Hindlimb muscle (tissue), 1 donor: Measurements from ENCODE around the gene SELPLG. TPM values are rescaled to one million over a fixed set of nuclear protein-coding genes. Genes with fewer than 3 reads are reported as not detected.
"Not testable (repeated sequence)": the region's sequence is repeated elsewhere in the genome, so short reads cannot be mapped to it uniquely, and the experiment has no call there.

Experiments used
- DNase-seq: peaks from one replicate; pipeline ENCODE4 v3.0.0-alpha.2; 2013
- polyA plus RNA-seq: library from polyadenylated mRNA; unstranded; fragments of 120-200 nt; gene quantifications from one replicate; pipeline ENCODE4 v1.2.1, GENCODE V29; 2013; ENCODE audit not compliant: insufficient read length

The SELPLG gene
- polyA plus RNA-seq, 1 donor, result 5.2 TPM

DNA sequence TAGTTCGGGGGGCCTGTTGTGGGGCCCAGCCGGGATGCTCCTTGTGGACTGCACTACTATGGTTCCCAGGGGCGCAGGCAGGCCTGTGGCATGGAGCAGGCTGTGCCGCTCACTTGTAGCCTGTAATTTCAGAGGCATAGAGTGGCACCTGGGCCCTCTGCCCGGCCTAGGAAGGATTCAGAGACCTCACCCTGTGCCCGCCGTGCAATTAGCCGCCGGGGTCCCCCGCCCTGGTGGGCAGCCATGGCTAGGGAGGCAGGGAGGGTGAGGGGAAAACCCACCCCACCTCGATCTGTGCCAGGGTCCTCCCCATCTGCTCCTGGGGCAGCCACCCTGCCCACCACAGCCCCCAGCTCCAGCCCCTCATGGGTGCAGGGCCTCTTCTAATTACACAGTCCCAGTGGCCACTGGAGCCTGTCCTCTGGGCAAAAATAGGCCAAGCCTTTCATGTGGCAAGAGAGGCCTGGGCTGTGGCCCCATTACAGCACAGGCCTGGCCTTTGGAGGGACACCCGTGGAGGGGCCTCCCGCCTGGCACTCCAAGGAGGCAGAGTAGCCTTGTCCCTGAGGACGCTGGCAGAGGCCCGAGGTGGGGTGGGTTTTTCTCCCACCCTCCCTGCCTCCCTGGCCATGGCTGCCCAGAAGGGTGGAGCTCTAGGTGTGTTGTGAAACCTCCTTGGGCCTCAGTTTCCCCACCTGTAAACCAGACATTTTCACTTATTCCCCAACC lies 30.6 kb downstream of the SELPLG start:
- no peak for DNase-seq

DNA sequence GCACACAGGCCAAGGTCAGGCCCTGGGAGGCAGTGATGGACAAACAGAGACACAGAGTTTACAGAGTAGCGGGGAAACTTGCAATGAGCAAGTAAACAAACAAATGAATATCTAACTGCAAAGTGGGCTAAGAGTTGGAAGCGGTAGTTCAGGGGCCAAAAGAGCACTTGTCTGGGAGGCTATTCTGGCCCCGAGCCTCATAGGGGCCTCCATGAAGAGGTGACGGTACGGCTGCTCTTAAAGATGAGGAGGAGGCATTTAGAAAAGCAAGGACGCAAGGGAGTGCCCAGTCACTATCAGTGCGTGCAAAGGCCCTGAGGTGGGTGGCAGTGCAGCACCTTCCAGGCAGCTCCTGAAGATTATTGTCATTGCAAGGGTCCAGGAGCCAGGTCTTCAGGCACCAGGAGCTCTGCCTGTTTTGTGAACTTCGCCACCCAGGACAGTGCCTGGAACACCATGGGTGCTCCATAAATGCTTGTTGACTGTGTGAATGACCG lies 31.4 kb downstream of the SELPLG start:
- no peak for DNase-seq

- no peak for DNase-seq
These were observed 33.0 kb downstream of the SELPLG start for GRCh38 chr12:108600702-108601007.

GRCh38 chr12:108599948-108600701 lies 33.6 kb downstream of the SELPLG start:
- no peak for DNase-seq

DNA sequence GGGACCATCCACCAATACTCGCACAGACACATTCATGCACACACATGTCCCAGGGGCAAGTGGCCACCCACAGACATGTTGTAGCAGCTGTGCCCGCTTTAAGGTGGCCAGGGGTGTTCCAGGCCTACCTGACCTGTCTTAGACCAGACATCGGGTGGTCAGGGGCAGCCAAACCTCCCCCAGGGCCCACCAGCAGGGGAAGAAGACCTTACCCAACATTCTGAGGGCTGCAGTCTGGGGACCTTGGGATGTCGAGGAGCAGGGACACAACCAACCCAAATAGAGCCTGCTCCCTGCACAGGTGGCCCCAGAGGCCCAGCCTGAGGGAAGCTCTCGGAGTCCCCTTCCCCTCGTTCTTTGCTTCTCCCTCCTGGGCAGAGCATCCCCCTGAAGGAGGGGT lies 34.2 kb downstream of the SELPLG start:
- no peak for DNase-seq

DNA sequence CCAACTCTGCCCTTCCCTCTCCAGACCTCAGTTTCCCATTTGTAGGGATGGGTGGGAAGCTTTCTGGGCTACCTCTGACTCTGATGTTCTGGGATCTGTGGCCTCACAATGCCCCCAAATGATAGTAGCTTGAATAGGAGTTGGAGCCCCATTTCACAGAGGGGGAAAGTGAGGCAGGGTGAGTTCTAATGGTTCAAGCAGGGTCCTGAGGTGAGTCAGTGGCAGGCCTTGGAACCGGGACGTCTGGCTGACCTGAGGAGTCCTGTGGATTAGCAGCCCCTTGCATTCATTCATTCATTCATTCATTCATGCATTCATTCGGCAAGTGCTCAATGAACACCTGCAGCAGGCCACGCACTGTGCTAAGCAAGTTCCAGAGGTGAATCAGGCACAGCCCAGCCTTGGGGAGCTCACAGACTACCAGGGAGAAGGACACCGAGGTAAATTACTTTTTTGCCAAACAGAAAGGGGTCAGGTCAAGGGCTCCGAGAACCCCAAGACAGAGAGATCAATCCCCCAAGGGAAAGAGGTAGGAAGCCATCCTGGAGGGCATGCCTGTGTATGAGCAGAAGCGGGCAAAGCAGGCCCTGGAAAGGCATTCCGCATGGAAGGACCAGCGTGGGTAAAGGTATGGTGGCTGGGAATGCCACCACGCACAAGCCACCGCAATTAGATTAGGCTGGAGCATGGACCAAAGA lies 35.0 kb downstream of the SELPLG start:
- no peak for DNase-seq

DNA sequence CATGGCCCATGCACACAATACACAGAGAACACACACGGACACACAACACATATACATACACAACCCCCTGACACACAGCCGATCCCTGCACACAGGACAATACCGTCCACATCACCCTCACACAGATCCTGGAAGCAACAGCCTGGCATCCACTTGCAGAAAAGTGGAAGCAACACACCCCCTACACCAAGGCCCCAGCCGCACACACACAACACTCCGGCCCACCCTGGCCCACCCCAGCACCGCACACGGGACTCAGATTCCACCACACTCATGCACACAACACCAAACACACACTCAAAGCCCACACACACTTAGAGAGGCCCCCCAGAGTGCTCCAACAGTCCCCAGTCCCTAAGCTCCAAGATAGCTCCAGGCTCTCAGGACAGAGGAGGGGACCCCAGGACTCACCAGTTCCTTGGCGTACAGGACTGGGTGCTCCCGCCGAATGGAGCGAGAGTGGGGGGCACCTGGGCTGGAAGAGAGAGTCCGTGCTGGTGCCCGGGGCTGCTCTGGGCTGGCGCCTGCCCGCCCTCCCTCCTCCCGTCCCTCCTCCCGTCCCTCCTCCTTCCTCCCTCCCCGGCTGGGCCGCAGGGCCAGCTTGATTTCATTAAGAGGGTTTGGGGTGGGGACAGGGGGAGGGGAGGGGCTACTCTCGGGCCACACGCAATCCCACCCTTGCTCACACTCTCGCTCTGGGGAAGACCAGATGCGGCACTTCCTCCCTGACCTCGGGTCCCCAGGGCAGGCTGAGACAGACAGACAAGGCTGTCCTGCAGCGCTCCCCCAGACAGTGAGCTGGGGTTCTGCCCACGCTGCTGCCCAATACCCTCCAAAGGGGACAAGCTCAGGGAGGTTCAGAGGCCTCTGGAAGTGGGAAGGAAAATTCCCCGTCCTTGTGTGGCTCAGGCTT lies 35.9 kb downstream of the SELPLG start, which contains the start of gene TMEM119:
TSS of gene TMEM119 (minus strand) at position 526 of the 913 bp plus-strand sequence. CDS start 5,701 bp downstream, outside the sequence.
- peak; percentile 75 for DNase-seq

GRCh38 chr12:108596854-108597558 lies 36.7 kb downstream of the SELPLG start:
- DNase-seq, result no peak

DNA sequence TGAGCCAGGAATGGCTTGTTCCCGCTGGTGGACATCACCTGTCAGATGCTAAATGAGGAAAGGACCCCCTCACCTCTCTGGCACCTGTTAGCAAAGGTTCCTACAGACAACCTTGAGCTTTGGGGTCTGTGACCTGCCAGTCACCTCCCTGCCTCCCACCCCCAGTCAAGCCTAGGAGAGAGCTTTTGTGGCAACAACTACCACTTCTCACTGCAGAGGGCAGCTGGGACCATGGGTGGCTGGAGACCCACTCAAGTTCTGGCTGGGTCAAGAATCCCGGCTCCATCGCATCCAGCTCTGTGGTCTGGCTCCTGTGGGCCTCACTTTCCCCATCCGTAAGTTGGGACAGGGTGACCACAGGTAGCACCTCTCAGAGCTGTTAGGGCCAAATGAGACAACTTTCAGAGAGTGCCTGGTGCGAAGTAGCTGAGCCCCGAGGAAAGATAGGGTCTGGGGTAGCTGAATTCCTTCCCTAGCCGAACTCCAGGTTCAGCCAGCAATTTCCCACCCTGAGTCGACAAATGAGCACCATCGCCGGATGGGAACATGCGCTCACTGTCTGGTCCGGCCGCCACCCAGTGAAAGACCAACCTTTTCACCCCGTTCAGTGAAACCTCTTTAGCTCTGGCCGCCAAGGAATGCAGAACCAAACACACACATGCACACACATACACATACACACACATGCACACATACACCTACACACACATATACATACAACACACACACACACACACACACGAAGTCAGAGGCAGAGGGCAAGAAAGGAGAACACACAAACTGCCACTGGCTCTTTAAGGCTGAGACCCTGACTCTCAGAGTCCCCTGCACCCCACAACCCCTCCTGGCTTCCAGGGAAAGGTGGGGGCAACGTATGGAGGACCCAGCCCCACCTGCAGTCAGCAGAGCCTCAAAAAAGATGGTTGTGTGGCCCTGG lies 37.7 kb downstream of the SELPLG start:
- no peak for DNase-seq

DNA sequence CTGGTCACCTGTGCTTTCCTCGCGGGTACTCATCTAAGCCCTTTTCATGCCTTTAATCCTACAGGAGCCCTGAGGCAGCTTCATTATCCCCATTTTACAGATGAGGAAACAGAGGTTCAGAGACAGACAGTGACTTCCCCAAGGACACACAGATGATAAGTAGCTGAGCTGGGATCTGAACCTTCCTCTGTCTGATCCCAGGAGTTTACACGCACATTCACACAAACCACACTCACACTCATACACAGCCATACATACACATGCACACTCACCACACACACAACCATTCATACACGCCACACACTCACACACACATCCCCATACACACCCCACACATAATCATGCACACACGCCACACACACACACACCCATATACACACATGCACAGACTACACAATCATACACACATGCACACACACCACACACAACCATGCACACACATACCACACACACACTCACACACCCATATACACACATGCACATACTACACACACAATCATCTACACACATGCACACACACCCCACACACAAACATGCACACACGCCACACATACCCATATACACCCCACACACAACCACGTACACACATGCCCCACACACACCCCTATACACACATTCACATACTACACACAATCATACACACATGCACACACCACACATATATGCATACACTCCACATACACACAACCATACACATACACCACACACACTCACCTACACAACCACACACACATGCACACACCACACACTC lies 38.6 kb downstream of the SELPLG start:
- no peak for DNase-seq

- DNase-seq, result no peak
These were observed 39.3 kb downstream of the SELPLG start for GRCh38 chr12:108594323-108594903.

DNA sequence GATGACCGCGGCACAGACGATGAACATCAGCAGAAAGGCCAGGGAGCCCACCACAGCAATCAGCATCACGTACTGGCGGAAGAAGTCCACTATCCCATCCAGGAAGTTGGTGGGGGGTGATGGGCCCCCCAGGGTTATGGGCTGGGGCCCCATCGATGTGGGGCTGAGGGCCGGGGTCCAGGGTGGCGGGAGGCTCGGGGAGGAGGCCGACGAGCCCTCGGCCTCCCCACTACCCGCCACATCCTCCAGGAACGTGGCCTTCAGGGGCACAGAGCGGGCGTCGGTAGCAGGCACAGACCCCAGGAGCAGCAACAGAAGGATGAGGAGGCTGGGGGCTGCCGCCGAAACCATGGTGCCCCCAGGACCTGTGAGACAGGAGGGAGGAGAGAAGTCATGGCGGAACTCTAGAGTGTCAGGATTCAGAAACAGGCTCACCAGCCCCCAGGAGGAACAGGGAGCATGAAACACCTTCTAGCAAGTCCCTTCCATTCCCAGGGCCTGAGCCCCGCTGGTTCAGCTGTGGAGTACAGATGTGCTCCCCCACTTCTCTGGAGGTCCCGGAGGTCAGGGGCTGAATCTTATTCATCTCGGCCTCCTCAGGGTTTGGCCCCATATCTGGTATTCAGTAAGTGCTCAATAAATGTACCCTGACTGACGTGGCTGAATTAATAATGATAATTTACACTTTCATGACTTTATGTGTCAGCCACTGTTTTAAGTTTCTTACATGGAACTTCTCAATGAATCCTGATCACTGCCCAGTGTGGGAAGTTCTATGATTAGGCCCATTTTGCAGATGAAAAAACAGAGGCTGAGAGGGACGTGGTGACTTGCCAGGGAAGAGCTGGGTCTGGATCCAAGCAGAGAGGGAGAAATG lies 41.4 kb downstream of the SELPLG start:
- DNase-seq, result no peak

GRCh38 chr12:108591267-108591980 lies 42.3 kb downstream of the SELPLG start:
- DNase-seq, result no peak

DNA sequence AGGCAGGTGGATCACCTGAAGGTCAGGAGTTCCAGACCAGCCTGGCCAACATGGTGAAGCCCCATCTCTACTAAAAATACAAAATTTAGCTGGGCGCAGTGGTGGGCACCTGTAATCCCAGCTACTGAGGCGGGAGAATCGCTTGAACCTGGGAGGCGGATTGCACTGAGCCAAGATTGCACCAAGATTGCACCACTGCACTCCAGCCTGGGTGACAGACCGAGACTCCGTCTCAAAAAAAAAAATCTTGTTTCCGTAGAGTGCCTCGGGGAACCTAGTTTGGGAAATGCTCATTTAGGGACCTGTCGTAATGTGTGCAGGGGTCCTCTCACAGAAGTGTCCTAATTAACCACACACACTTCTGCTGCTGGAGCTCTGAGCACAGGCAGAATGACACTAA lies 43.2 kb downstream of the SELPLG start:
- not testable (repeated sequence) for DNase-seq

- DNase-seq, result no peak
These were observed 43.9 kb downstream of the SELPLG start for GRCh38 chr12:108589840-108590229.

DNA sequence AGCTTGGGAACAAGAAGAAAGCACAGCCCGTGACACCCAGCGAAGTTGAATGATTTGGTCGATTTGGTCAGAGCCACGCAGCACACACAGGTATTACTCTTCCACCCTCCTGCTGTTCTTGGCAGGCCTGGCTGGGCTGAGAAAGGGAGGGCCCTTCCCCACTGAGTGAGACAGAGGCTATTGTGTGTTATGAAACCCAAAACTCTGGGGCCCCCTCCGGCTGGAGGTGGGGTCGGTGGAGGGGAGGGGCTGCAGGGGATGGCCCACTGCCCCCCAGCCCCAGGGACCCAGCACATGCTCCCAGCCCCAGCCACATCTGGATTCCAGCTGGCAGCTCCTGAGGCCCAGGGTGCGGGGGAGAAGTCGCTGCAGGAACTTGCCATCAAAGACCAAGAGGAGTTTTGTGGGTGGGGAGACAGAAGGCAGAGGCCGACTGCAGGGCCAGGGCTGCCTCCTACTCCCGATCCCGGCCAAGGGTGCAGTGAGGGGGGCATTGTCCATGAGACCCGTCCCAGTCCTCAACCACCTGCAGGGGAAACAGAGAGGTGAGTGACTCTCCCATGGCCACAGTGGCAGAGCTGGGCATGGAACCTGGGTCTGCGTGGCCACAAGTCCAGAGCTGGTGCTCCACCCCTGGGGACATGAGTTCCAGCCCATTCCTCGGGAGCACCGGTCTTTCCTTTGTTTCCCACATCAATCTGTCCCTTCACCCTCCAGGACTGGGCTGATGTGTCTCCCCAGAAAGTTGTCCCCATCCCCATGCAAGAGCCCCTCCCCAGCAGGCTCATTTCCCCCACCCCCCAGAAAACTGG lies 44.5 kb downstream of the SELPLG start:
- peak; percentile 56 for DNase-seq

DNA sequence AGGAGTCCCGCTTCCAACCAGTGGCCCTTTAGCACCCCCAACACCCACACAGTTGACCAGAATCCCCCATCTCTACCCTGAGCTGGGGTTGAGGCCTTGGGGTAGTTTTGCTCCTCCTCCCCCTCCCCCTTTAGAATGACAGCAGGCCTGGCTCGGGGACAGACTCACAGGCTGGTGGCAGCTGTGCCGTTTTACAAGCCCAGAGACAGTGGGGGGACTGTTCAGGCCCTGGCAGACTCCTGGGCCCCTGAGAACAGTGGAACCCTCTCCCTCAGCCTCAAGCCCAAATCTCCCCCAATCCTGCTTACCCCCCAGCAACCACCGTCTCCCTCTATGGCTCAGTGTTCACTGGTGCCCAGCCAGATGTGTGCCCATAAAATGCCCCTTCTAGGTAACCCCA lies 45.9 kb downstream of the SELPLG start:
- DNase-seq, result no peak
